Stimulated activated CD8-positive, alpha-beta memory T cell treated with anti-CD3 and anti-CD28 coated beads, Interleukin-4, amount 100 ng/mL, for 48 hours (primary cell): ENCODE measurements around the gene CHERP.
"Not testable (repeated sequence)": the region's sequence is repeated elsewhere in the genome, so short reads cannot be mapped to it uniquely, and the experiment has no call there.

Experiments
- DNase-seq: peaks from one replicate; pipeline ENCODE4 v3.0.0-alpha.2; 2020

The CHERP gene

DNA sequence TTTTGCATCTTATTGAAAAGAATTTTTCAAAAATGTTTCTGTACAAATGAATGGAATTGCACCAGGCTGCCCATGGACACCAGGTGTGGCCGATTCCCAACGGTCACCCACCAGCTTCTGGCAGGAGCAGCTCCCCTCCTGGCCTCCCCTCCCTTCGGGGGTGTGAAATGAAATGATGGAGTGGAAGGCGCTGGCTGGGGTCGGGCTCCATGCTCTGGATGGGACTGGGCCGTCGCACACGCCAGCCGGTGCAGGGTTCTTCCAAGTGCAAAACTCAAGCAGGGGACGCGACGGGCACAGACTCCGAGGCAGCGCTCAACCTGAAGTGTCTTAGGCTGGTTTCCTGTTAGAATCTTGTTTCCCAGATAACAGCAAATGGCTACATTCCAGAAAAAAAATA lies 24.2 kb downstream of the CHERP start:
- no peak for DNase-seq

DNA sequence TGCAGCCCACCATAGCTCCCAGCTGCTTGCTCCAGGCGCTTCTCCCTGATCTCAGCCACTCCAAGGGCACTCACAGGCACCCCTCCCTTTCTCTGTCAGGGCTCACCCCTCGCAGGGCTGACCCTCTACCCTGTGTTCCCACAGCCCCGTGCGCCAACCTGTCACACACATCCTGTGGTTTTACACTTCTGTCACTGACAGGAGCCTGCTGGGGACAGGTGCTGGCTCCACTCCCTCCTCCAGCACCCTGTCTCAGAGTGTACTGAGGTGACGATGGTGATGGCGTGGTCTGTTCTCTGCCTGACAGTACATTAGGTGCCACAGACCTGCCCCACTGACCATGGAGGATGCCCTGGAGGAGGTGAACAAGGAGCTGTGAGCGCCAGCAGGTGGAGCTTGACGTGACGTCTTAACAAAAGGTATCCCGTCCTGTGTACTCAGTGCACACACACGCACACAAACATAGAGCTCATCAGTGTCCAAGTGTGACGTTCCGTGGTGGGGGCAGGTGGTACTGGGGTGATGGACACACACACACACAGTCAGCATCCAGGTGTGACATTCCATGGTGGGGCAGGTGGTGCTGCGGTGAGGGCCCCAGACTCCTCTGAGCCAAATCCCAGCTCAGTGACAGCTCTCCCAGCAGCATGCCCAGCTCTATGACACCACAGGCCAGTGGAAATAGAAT lies 25.2 kb downstream of the CHERP start:
- no peak for DNase-seq

DNA sequence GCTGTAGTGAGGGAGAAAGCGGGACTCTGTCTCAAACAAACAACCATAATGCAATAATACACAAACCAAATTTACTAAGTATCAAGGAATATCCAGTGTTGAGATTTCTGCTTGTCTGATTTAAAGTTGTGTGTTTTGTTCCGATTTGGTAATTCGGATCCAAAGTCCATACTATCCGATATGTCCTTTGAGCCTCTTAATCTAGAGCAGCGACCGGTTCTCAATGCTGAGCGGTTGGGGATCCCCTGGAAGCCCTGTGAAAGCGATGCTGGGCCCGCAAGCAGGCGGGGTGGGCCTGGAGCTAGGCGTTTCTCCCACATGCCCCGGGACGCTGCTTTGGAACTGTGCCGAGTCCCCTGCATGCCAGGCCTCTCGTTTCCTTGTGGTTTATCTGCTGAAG lies 25.9 kb downstream of the CHERP start:
- DNase-seq: no peak

DNA sequence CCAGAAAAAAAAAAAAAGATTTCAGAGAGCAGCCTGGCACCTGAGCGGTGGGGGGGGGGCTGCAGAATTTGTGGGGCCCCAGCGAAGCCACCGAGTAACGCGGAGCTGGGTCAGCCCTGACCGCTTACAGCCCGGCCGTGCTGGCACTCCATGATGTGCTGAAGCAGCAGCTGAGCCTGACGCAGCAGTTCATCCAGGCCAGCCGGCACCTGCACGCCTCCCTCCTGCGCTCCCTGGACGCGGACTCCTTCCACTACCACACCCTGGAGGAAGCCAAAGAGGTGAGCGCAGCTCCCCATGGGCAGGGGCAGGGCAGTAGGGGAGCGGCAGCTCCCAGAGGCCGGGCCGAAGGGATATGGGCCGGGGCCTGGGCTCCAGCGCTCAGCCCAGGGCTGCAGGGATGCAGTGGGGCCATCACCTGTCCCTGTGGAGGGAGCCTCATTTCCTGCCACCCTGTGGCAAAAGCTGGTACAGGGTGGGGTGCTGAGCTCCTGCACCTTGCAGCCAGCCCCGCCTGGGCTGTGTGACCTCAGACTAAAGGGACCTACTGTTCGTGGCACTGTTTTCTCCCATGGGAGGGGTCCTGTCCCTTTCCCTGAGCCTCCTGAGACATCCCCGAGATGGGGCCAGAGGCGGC lies 27.7 kb downstream of the CHERP start:
- DNase-seq: no peak

DNA sequence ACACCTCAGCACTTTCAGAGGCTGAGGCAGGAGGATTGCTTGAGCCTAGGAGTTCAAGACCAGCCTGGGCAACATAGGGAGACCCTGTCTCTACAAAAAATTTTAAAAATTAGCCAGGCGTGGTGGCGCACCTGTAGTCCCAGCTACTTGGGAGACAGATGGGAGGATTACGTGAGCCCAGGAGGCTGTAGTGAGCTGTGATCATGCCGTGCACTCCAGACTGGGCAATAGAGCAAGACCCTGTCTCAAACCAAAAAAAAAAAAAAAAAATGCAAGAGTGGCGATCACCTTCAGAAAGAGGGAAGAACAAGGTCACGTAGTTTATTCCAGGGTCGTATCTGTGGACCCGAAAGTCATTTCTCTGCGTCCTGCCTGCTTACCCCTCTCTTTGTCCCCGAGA lies 29.6 kb downstream of the CHERP start:
- not testable (repeated sequence) for DNase-seq

DNA sequence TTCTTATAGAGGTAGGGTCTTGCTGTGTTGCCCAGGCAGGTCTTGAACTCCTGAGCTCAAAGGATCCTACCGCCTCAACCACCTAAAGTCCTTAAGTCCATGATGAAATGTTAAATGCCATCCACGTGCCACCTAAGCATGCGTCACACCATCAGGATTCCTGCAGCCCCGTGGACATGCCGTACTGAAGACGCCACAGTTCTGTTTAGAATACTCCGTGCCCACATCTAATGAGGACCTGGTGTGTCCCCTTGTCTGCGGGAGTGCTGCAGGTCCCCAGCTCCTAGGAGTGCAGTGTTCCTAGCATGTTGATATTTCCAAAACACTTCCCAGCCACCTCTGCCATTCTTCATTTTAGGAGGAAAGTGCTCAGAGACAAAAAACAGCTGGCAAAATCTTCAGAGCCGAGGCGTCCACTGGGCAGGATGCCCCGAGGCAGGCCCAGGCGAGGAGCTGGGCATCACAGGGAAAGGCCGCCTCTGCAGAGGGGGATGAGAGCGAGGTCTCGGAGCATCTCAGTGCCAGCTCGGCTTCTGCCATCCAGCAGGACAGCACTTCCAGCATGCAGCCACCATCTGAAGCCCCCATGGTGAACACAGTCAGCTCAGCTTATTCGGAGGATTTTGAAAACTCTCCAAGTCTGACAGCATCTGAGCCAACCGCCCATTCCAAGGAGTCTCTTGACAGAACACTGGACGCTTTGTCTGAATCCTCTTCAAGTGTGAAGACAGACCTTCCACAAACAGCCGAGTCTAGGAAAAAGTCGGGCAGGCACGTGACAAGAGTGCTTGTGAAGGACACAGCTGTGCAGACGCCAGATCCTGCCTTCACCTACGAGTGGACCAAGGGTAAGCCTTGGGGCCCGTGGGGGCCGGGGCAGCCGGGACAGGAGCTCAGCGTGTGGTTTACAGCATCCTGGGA lies 32.8 kb downstream of the CHERP start:
- DNase-seq: no peak

DNA sequence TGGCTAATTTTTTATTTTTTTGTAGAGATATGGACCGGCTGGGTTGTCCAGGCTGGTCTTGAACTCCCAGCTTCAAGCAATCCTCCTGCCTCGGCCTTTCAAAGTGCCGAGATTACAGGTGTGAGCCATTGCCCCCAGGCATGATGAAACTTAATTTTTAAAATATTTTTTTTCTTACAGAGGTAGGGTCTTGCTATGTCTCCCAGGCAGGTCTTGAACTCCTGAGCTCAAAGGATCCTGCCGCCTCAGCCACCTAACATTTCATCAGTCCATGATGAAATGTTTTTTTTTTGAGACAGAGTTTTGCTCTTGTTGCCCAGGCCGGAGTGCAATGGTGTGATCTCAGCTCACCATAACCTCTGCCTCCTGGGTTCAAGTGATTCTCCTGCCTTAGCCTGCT lies 33.7 kb downstream of the CHERP start:
- DNase-seq: no peak

DNA sequence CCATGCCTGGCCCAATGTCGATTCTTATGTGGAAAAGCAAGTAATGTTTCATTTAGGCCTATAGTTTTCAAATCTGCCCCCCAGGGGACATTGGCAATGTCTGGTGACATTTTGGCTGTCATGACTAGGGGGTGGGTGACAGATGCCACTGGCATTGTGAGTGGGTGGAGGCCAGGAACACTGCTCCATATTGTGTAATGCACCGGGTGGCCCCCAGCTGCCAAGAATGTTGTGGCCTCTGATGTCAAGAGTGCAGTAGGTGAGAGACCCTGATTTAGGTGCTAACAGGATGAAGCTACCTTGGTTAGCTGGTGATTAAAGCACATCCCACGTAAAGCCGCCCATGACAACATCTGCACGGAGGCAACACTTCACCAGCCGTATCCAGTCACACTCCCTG lies 35.3 kb downstream of the CHERP start:
- DNase-seq: no peak

DNA sequence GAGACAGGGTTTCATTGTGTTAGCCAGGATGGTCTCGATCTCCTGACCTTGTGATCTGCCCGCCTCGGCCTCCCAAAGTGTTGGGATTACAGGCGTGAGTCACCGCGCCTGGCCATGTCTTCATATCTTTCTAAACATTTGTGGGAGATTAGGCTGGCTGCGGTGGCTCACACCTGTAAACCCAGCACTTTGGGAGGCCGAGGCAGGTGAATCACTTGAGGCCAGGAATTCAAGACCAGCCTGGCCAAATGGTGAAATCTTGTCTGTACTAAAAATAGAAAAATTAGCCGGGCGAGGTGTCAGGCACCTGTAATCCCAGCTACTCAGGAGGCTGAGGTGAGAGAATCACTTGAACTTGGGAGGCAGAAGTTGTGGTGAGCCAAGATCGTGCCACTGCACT lies 36.1 kb downstream of the CHERP start:
- DNase-seq: not testable (repeated sequence)

DNA sequence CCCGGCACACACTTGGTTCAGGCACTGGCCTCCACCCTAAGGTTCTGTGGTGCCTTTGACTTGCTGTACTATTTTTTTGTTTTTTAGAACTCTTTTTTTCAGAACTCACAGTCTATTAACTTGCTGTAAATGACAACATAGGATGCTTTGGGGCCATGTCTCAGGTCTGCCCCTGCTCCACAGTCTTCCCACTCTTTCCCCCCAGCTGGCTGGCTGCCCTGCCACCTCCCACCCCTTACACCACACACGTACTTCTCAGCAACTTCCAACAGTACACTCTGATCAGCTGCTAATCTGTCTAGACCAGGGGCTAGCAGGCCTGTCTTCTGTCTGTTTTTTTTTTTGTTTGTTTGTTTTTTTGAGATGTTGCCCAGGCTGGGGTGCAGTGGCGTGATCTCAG lies 38.0 kb downstream of the CHERP start:
- no peak for DNase-seq

DNA sequence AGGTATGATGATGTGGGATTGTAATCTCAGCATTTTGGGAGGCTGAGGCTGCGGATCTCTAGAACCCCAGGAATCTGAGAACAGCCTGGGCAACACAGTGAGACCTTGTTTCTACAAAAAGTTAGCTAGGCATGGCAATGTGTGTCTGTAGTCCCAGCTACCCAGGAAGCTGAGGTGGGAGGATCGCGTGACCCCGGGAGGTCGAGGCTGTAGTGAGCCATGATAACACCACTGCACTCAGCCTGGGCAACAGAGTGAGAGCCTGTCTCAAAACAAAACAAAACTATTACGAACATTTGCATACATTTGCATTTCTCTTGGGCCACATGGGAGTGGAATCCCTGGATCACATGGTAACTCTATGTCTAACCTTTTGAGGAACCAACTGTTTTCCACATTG lies 44.4 kb downstream of the CHERP start:
- no peak for DNase-seq

DNA sequence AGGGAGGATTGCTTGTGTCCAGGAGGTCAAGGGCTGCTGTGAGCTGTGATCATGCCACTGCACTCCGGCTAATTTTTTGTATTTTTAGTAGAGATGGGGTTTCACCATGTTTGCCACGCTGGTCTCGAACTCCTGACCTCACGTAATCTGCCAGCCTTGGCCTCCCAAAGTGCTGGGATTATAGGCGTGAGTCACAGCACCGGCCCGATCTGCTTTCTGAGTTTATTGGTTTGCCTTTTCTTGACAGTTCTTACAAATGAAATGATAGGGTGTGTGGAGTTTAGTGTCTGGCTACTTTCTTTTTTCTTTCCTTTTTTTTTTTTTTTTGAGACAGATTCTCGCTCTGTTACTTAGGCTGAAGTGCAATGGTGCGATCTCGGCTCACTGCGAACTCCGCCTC lies 45.2 kb downstream of the CHERP start:
- DNase-seq: no peak

DNA sequence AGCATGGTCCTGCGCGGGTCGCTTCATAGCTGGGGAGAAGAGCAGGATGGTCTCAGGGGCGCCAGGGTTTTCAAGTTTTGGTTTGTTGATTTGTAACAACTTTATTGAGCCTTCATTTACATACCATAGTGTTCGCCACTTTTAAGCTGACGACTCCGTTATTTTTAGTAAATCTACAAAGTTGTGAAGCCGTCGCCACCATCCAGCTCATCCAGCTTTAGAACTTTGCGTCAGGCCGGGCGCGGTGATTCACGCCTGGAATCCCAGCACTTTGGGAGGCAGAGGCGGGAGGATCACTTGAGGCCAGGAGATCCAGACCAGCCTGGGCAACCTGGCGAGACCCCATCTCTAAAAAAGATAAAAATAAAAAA lies 45.6 kb downstream of the CHERP start:
- no peak for DNase-seq

DNA sequence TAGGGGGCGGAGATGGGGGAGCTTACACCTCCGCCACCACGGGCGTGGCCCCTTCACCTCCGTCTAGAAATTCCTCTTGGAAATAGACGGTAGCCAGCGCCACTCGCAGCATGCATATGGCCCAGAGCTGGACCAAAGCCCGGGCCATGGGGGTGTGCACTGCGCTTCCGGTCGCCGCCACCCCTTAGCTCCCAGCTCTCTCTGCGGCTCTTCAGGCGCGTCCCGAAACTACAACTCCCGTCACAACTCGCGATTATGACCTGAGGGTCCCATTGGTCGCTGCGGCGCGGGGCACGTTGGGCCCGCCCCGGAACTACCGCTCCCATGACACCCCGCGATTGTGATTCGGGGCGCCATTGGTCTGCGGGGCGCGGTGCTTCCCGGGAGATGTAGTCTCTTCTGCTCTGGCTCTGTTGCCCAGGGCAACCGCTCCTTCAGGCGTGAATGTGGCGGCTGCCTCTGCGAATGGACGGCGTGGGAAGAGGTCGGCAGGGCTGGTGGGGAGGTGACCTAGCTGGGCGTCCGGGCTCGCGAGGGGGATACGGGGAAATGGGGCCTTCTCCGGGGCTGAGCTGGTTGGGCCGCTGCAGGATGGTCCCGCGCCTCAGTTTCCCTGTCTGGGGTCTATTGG lies 46.1 kb downstream of the CHERP start, which contains the start of the genes C19orf44 and CALR3:
TSS of gene C19orf44 (plus strand) at position 413 of the 631 bp plus-strand sequence. CDS start 4,399 bp downstream, outside the sequence.
TSS of gene CALR3 (minus strand) at position 186 of the 631 bp plus-strand sequence. CDS start at position 148, 38 bp downstream.
- peak; percentile 97 for DNase-seq

DNA sequence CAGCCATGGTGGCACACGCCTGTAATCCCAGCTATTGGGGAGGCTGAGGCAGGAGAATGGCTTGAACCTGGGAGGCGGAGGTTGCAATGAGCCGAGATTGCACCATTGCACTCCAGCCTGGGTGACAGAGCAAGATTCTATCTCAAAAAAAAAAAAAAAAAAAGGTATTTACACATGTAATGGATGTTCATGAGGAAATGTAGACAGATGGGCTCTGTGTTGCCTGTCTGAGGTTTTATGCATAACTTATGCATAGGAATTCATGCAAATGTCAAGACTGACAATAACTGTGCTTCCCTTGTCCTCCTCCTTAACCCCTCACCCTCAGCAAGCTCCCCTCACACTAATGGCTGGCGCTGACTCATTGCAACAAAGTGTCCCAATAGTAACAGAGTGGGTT lies 55.8 kb downstream of the CHERP start:
- not testable (repeated sequence) for DNase-seq

DNA sequence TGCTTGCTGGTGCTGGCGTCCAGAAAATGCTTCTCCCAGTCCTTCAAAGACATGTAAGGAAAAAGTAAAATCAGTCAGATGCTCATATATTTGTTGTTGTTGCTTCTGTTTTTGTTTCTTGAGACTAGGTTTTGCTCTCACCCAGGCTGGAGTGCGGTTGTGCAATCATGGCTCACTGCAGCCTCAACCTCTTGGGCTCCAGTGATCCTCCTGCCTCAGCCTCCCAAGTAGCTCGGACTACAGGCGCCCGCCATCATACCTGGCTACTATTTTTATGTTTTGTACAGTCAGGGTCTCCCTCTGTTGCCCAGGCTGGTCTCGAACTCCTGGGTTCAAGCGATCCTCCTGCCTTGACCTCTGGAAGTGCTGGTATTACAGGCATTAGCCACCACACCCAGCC lies 59.5 kb downstream of the CHERP start:
- no peak for DNase-seq

DNA sequence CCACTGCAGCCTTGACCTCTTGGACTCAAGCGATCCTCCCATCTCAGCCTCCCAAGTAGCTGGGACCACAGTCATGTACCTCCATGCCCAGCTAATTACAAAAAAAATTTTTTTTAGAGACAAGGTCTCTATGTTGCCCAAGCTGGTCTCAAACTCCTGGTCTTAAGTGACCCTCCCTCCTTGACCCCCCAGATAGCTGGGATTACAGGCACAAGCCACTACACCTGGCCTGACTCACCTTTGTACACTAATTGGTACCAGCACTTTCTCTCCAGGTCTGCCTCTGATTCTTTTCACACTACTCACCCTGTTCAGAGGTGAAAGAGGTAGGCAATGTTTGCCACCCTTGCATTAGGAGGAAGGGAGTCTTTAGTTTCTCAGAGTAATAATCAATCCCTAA lies 64.9 kb downstream of the CHERP start:
- DNase-seq: no peak

DNA sequence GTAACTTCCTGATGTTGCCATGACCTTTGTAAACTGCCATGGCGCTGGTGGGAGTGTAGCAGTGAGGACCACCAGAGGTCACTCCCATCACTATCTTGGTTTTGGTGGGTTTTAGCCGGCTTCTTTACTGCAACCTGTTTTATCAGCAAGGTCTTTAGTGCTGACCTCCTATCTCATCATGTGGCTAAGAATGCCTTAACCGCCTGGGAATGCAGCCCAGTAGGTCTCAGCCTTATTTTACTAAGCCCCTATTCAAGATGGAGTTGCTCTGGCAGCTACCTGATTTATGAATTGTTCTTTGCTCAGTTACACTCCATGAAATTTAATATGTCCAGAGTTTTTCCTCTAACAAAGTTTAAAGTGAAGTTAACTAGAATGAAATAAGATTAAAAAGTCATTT lies 65.8 kb downstream of the CHERP start:
- no peak for DNase-seq

DNA sequence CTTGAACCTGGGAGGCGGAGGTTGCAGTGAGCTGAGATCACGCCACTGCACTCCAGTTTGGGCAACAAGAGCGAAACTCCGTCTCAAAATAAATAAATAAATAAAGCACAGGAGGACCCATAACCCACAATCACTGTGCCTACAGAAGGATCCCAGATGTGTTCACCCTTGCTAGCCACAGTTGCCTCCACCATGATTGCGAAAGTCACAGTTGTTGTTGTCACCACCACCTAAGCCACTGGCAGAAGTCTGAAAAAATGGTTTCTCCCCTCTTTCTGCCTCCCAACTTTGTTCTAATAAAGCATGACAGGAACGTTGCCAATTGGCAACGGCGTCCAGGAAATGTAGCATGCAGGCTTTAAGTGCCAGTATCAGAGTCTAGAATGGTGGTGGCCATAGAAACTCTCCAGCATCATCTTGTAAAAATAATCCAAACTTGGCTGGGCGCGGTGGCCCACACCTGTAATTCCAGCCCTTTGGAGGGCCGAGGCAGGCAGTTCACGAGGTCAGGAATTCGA lies 68.3 kb downstream of the CHERP start:
- DNase-seq: no peak

DNA sequence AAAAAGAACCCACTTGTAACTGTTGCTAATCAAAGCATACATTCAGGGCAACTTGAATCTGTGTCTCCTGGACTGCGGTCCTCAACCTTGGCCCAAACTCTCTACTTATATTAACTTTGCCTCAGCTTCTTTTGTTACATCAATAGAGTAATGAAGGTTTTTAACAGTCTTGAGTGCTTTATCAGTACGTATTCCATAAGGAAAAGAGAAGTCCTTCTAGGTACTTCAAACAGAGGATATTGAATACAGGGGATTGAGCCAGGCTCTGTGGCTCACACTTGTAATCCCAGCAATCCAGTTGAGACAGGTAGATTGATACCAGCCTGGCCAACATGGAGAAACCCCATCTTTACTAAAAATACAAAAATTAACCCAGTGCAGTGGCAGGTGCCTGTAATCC lies 69.2 kb downstream of the CHERP start:
- DNase-seq: no peak

DNA sequence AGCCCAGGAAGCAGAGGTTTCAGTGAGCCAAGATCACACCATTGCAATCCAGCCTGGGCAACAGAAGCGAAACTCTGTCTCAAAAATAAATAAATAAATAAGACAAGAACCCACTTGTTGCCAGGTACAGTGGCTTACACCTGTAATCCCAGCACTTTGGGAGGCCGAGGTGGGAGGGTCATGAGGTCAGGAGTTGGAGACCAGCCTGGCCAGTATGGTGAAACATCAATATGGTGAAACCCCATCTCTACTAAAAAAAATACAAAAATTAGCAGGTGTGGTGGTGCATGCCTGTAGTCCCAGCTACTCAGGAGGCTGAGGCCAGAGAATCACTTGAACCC lies 69.7 kb downstream of the CHERP start:
- DNase-seq: not testable (repeated sequence)

DNA sequence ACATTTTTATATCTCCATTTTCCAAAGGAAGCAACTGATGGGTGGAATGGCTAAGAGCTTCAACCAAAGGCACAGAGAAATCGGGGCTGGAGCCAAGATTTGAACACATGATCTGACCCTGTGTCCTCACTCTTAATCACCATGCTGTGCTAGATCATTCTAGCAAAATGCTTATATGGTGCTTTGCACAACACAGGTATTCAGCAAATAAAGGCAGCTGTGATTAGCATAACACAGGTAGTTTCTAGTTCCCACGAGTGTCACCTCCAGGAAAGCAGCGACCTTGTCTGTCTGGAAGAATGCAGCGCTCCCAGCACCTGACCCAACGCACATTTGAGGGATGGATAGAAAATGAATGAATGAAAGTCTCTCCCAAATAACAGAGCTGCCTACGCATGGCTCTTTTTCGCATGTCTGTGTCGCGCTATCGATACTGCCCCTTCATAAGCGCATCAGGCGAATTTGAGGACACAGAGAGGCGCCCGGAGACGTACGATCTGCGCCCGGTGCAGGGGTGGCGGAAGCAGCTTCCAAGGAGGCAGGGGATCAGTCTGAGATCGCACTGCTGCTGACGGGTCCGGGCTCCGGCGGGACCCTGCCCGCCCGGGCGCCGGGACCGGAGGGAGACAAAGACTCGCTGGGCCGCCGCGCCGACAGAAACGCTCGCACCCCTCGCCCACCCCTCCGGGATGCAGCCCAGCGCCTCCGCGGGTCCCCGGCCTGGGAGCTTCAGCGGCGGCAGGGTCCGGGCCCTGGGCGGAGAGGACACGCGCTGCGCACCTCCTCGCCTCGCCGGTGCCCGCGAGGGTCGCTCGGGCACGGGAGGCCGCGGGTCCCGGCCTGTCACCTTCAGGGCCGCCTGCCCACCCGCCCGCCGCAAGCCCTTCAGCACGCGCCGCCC lies 71.1 kb downstream of the CHERP start:
- DNase-seq: peak; percentile 48
